Subcutaneous adipose tissue (tissue), 4 donors: ENCODE measurements around the gene RNU6-8. TPM values are rescaled to one million over a fixed set of nuclear protein-coding genes. Genes with fewer than 3 reads are reported as not detected.

Experiments
- small RNA-seq: library from RNA; depleted of rRNA; stranded (forward); fragments of <200 nt; gene quantifications from one replicate; pipeline ENCODE3, GENCODE V24; 2016
- total RNA-seq, 4 donors: library from RNA; depleted of rRNA; stranded (reverse); fragments of >200 nt; gene quantifications; one replicate each; pipeline ENCODE4 v1.1.0, GENCODE V29; 2016
- TF ChIP-seq, protein P1 (sequence below): fragments of 450-650 bp; IDR thresholded peaks from one replicate; pipeline ENCODE4 v1.5.1; 2016; ENCODE audit warnings: low read depth, mild to moderate bottlenecking, control low read depth, antibody characterized with exemption, moderate library complexity

The RNU6-8 gene
- total RNA-seq, 4 donors from 2014 or later: not detected

DNA sequence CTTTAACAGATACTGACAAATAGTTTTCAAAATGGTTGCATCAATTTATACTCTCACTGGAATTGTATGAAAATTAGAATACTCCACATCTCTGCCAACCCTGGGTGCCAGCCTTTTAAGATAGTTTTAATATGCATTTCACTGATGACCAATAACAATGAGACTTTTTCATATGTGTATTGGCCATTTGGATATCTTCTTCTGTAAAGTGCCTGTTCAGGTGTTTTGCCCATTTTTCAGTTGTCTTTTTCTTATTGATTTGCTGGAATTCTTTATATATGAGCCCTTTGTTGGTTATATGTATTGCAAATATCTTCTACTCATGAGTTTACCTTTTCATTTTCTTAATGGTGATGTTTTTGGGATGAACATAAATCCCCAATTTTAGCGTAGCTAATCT is 18.0 kb downstream of the RNU6-8 start:
- TF ChIP-seq, protein P1, sequence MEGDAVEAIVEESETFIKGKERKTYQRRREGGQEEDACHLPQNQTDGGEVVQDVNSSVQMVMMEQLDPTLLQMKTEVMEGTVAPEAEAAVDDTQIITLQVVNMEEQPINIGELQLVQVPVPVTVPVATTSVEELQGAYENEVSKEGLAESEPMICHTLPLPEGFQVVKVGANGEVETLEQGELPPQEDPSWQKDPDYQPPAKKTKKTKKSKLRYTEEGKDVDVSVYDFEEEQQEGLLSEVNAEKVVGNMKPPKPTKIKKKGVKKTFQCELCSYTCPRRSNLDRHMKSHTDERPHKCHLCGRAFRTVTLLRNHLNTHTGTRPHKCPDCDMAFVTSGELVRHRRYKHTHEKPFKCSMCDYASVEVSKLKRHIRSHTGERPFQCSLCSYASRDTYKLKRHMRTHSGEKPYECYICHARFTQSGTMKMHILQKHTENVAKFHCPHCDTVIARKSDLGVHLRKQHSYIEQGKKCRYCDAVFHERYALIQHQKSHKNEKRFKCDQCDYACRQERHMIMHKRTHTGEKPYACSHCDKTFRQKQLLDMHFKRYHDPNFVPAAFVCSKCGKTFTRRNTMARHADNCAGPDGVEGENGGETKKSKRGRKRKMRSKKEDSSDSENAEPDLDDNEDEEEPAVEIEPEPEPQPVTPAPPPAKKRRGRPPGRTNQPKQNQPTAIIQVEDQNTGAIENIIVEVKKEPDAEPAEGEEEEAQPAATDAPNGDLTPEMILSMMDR: no peak

DNA sequence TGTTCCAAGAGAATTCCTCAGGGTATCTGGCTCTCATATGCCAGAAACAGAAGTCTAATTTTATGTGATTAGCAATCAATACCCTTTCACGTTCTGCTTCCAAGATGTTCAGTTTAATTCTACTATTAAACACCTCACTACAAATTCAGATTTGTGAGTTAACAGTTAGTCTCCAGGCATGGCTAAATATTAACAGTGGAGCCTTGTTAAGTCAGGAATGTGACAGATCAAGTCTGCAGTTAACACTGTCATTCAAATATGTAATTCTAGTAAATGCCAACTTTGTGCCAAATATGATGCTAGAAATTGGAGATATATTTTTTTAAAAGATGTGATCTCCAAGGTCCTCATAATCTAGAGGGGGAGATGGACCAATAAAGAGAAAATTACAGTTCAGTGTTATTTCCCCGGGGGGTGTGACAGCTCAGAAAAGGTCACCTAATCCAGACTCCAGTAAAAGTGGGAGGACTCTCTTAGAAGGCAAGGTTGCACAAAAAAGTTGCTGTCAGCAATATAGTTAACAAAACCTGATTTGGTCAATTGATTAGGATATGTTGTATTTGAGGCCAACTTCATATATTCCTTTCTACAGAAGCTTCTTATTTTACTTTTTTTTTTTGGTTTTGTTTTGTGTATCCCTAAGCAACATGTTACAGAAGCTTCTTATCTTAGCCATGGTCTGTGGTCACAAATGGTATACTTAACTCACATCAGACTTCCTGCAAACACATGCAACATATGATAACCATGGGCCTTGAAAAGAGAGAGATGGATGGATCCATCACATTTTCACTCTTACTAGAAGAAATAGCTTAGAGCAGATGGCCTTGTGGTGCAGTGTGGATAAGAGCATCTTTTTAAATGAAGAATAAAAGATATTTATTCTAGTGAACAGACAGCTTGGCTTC is 19.7 kb downstream of the RNU6-8 start:
- TF ChIP-seq, protein P1: no peak

DNA sequence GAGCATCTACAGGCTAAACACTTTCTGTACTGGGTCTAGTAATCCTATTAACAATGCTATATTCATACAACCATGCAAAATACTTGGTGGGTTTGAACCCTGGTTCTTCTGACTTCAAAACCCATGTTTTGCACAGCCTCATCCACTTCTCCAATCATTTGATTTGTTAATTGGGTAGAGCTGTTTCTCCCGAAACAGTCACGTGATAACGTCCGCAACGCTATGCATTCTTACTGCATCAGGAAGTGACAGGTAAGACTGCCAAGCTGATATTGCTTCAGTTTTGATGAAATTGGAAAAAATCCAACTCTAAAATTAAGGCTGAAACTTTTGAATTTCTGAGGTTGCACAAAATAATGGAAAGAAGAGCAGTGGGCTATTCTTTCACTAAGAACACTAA is 31.6 kb downstream of the RNU6-8 start:
- TF ChIP-seq, protein P1: no peak

DNA sequence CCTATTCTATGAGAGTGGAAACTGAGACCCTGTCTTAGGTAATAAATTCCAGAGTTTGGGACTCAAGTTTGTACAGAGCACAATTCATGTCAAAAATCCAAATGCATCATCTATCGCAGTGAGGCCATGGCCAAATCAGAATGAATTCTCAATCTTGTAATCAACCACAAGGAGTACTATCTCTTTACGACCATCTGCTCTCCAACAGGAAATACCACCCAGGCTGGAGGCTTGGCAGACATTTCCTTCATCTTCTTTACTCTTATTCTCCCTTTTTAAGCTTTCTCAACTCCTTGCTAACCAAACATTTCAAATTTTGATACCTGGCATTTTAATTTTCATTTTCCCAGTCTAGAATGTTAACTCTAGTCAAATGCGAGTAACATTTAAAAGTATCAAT is 33.9 kb downstream of the RNU6-8 start:
- TF ChIP-seq, protein P1: no peak

DNA sequence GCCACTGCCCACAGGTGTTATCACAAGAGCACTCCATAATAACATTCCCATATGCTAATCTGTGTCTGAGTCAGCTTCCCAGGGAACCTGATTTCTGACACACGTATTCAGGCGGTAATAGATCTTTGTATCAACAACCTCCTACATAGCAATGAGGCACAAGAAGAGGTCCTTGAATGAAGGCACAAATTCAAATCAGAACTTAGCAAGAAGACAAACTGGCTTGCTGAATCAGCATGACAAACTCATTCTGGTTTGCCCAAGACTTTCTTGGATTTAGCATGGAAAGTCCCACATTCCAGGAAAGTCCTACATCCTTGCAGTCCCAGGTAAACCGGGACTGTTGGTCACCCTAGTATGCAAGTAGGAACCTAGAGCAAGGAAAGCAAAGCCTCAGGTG is 35.2 kb downstream of the RNU6-8 start:
- TF ChIP-seq, protein P1: no peak

DNA sequence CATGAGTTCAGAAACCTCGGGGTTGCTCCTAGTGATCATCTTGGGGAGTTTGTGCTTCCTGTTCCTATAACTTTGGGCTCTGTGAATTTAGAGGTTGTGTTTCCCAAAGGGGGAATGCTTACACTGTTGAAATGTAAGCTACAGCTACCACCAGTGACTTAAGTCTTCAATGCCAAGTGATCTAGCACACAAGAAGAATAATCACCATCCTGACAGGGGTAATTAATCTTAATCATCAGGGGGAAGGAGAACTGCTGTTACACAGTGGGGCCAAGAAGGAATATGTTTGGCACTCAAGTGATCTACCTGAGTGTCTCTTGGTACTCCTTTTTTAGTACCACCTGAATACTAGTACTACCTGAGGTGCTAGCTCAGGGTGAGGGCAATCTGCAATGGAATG is 36.1 kb downstream of the RNU6-8 start:
- TF ChIP-seq, protein P1: no peak

DNA sequence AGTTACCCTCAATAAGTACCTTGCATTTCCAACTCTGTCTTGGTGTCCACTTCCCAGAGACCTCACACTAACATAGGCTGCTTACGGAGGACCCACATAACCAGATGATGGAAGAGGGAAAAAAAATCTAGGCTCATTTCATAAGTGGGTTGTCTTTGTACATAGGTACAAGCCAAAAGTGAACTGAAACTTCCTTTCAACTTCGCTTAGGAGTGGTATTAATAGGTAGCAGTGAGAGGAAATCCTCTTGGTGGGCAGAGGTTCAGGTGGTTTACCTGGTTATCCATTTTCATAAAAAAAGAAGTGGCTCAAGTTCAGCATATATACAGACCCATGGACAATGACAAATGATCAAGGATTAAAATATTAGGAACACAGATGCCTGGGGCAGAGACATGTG is 37.0 kb downstream of the RNU6-8 start:
- TF ChIP-seq, protein P1: no peak

Small RNA genes within 50 kb of the gene (small RNA-seq; reads per million reads assigned to genes)
- gene RNU6-7: not detected
- not detected for gene RNU6-8

Other genes with a start within 250 kb of the RNU6-8 start
- gene ARHGAP5, start 126.0 kb downstream of the RNU6-8 start, total RNA-seq: 100 to 1,000 TPM; 101 to 124 (median 102) TPM
- gene RNU6-7, start 1.2 kb downstream of the RNU6-8 start, total RNA-seq: not detected
- 1 to 10 TPM in 2 of 4 donors, under 1 TPM in 2; 0.65 to 6.5 (median 1.2) TPM for gene AKAP6, start 126.0 kb upstream of the RNU6-8 start, total RNA-seq